RWPE2 (cell line): ENCODE data around the gene TOMM6.
A peak's percentile ranks its signal among the peaks of the same experiment; 100 is the strongest.

Experiments used
- ATAC-seq: fragments of 200-7000 bp; cut with Tn5 transposase; 3 replicates; pipeline ENCODE4 v1.9.1; 2021; ENCODE audit warnings: low read depth
- DNase-seq: peaks from one replicate; pipeline ENCODE4 v3.0.0-alpha.2; 2020; ENCODE audit warnings: low spot score
- H3K27ac ChIP-seq: fragments of 450-650 bp; 2 replicates; pipeline ENCODE4 v1.5.1; 2017; ENCODE audit warnings: mild to moderate bottlenecking; ENCODE audit not compliant: poor library complexity, severe bottlenecking
- H3K27me3 ChIP-seq: fragments of 250-450 bp; sonication (Bioruptor Pico); 2 replicates; pipeline ENCODE4 v1.5.1; 2021; ENCODE audit warnings: mild to moderate bottlenecking, moderate library complexity; ENCODE audit not compliant: insufficient read depth, poor library complexity, severe bottlenecking
- H3K36me3 ChIP-seq: fragments of 250-450 bp; sonication (Bioruptor Pico); 2 replicates; pipeline ENCODE4 v1.5.1; 2020; ENCODE audit warnings: low read depth, mild to moderate bottlenecking, moderate library complexity
- H3K4me1 ChIP-seq: fragments of 250-450 bp; sonication (Bioruptor Pico); 2 replicates; pipeline ENCODE4 v1.5.1; 2021; ENCODE audit warnings: mild to moderate bottlenecking, moderate library complexity; ENCODE audit not compliant: insufficient read depth, poor library complexity, severe bottlenecking
- H3K4me3 ChIP-seq: fragments of 250-450 bp; sonication (Bioruptor Pico); 2 replicates; pipeline ENCODE4 v1.5.1; 2021; ENCODE audit warnings: mild to moderate bottlenecking, moderate library complexity; ENCODE audit not compliant: severe bottlenecking
- H3K9me3 ChIP-seq: fragments of 250-450 bp; sonication (Bioruptor Pico); 2 replicates; pipeline ENCODE4 v1.5.1; 2021; ENCODE audit warnings: mild to moderate bottlenecking, moderate library complexity; ENCODE audit not compliant: severe bottlenecking
- CTCF ChIP-seq: fragments of 450-650 bp; IDR thresholded peaks from one replicate; pipeline ENCODE4 v1.5.1; 2017; ENCODE audit warnings: mild to moderate bottlenecking, moderate library complexity; ENCODE audit not compliant: poor library complexity, severe bottlenecking

The TOMM6 gene

GRCh38 chr6:41787219-41787917 is at the start of gene TOMM6:
TSS of gene TOMM6 (plus strand) at chr6:41787694. CDS start at chr6:41787698, 4 bp downstream.
- peak; percentile 91 for DNase-seq
- no peaks in the 10 kb centered on the region for H3K27me3 ChIP-seq
- H3K9me3 ChIP-seq, result no peaks in the 10 kb centered on the region
- H3K4me1 ChIP-seq, result peaks cover 8% of the 10 kb centered on the region
- ATAC-seq, result peak; percentile 78
- peaks cover 39% of the 10 kb centered on the region for H3K36me3 ChIP-seq
- peak within 1 kb of the TSS; percentile 90 for H3K4me3 ChIP-seq
- H3K27ac ChIP-seq, result peak within 1 kb of the TSS; percentile 69
- TF ChIP-seq CTCF, result peak; percentile 81

GRCh38 chr6:41739041-41739440 is 48.5 kb upstream of the TOMM6 start:
- Histone ChIP-seq H3K27ac (no peak overlapping the region), H3K27me3 (no peaks in the 10 kb centered on the region), H3K4me1 (peaks cover 7% of the 10 kb centered on the region), H3K9me3 (no peaks in the 10 kb centered on the region), H3K36me3 (no peaks in the 10 kb centered on the region), H3K4me3 (no peak overlapping the region)
- DNase-seq (no peak), ATAC-seq (no peak)
- TF ChIP-seq CTCF, result no peak

GRCh38 chr6:41740366-41741162 is 46.9 kb upstream of the TOMM6 start:
- Histone ChIP-seq H3K4me1 (peaks cover 7% of the 10 kb centered on the region), H3K27ac (no peak overlapping the region), H3K36me3 (no peaks in the 10 kb centered on the region), H3K4me3 (no peak overlapping the region), H3K27me3 (no peaks in the 10 kb centered on the region), H3K9me3 (no peaks in the 10 kb centered on the region)
- TF ChIP-seq CTCF, result no peak
- DNase-seq, result no peak
- ATAC-seq, result no peak

- no peaks in the 10 kb centered on the region for H3K27me3 ChIP-seq
- H3K36me3 ChIP-seq, result no peaks in the 10 kb centered on the region
- no peak overlapping the region for H3K27ac ChIP-seq
- H3K4me3 ChIP-seq, result no peak overlapping the region
- TF ChIP-seq CTCF, result no peak
- H3K4me1 ChIP-seq, result peaks cover 7% of the 10 kb centered on the region
- no peaks in the 10 kb centered on the region for H3K9me3 ChIP-seq
- DNase-seq, result no peak
- ATAC-seq, result peak; percentile 69
Measured at GRCh38 chr6:41741625-41742490, 45.6 kb upstream of the TOMM6 start.
